SH-SY5Y (cell line): ENCODE data around the gene KLHL8.

Experiments used
- GATA2 ChIP-seq: IDR thresholded peaks from 2 replicates; pipeline ENCODE4 v1.6.1; 2011; ENCODE audit warnings: mild to moderate bottlenecking, low read depth, low read length
- GATA3 ChIP-seq: IDR thresholded peaks from 2 replicates; pipeline ENCODE4 v1.6.1; 2011; ENCODE audit warnings: low read depth, mild to moderate bottlenecking, low read length, moderate library complexity

- TF ChIP-seq GATA2 = no peak
- no peak for TF ChIP-seq GATA3
Measured at GRCh38 chr4:87147116-87147515, 73.3 kb downstream of the KLHL8 start.
